HS-27A (cell line): ENCODE data around the gene HSH2D.
"Not testable (repeated sequence)": the region's sequence is repeated elsewhere in the genome, so short reads cannot be mapped to it uniquely, and the experiment has no call there.

Experiments
- DNase-seq: peaks from one replicate; pipeline ENCODE4 v3.0.0-alpha.2; 2012; ENCODE audit warnings: low read depth, missing footprints

HSH2D gene

GRCh38 chr19:16155128-16155527 lies 11.6 kb downstream of the HSH2D start:
- DNase-seq, result no peak

DNA sequence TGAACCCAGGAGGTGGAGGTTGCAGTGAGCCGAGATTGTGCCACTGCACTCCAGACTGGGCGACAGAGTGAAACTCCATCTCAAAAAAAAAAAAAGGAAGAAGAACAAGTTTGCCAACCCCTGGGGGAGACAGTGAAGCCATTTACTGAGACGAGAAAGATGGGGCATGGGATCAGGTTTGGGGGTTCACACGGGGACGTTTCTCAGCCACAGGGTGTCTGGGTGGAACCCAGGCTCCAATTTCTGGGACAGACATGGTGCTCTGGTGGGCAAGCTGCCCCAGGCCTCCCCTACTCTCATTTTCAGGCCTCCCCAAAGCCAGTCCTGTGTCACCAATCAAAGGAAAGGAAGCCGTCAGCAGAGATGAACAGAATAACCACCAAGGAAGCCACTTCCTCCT lies 13.4 kb downstream of the HSH2D start:
- no peak for DNase-seq

DNA sequence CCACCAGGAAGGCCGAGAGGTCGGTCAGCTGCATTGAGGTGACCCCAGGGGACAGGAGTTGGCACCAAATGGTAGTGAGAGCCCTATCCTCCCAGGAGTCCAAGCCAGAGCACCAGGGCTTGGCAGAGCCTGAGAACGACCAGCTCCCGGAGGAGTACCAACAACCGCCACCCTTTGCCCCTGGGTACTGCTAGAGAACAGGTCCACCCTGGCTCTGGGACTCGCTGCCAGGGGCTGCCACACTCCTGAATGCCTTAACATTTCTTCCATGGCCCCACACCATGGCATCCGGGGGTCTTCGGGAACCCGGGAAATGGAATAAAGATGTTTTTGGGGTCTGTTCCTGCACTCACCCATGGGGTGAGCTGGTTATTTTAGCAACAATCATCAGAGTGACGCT lies 14.1 kb downstream of the HSH2D start:
- no peak for DNase-seq

DNA sequence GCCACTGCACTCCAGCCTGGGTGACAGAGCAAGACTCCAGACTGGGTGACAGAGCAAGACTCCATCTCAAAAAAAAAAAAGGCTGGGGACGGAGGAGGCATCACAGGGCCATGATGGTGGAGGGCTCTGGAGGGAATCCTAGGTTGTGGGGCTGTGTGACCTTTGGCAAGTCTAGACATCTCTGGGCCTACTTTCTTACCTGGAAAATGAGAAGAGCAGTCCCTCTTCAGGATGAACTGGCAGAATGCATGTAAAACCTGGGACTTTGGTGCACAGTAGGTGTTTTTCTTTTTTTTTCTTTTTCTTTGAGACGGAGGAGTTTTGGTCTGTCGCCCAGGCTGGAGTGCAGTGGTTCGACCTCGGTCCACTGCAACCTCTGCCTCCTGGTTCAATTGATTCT lies 16.2 kb downstream of the HSH2D start:
- DNase-seq, result no peak

GRCh38 chr19:16160445-16160942 lies 17.0 kb downstream of the HSH2D start:
- no peak for DNase-seq

GRCh38 chr19:16160943-16161560 lies 17.6 kb downstream of the HSH2D start:
- DNase-seq, result peak; percentile 76

DNA sequence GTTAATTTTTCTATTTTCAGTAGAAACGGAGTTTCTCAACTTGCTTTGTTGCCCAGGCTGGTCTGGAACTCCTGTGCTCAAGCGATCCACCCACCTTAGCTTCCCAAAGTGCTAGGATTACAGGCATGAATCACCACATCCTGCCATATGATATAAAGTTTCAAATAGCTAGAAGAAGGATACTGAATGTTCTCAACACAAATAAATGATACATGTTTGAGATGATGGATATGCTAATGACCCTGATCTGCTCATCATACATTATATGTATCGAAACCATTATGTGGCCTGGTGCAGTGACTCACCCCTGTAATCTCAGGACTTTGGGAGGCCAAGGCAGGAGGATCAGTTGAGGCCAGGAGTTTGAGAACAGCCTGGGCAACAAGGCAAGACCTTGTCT lies 18.4 kb downstream of the HSH2D start:
- DNase-seq, result peak; percentile 67

- DNase-seq, result no peak
Observed at GRCh38 chr19:16164222-16164890, 20.9 kb downstream of the HSH2D start.

DNA sequence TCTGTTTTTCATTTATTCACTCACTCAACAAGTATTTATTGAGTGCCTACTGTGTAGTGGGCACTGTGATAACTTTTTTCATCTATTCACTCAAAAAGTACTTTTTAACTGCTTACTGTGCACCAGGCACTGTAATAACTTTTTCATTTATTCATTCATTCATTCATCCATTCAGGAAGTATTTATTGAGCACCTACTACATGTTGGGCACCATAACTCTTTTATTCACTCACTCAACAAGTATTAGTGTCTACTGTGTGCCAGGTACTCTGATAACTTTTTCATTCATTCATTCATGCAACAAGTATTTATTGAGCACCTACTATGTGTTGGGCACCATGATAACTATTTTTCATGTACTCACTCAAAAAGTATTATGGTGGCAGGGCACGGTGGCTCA lies 22.9 kb downstream of the HSH2D start:
- DNase-seq, result no peak

DNA sequence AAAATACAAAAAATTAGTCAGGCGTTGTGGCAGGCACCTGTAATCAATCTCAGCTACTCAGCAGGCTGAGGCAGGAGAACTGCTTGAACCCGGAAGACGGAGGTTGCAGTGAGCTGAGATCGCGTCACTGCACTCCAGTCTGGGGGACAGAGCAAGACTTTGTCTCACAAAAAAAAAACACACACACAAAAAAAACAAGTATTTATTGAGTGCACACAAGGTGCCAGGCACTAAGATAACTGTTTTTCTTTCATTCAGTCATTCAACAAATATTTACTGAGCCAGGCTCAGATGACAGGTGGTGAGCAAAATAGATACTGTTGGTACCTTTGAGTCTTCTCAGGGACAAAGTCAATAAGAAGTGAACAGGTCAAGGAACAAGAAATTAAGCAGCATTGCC lies 23.6 kb downstream of the HSH2D start:
- DNase-seq, result no peak

GRCh38 chr19:16168465-16169081 lies 25.1 kb downstream of the HSH2D start:
- DNase-seq, result no peak

- no peak for DNase-seq
Observed at GRCh38 chr19:16170134-16170533, 26.6 kb downstream of the HSH2D start.

GRCh38 chr19:16175954-16176353 lies 32.5 kb downstream of the HSH2D start:
- DNase-seq, result no peak

DNA sequence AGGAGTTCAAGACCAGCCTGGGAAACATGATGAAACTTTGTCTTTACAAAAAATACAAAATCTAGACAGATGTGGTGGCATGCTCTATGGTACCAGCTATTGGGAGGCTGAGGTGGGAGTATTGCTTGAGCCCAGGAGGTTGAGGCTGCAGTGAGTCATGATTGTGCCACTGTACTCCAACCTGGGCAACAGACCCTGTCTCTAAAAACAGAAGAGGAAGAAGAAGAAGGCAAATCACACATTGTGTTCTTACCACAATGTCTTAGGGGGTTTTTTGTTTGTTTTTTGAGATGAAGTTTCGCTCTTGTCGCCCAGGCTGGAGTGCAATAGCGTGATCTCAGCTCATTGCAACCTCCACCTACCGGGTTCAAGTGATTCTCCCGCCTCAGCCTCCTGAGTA lies 35.4 kb downstream of the HSH2D start:
- DNase-seq, result not testable (repeated sequence)

DNA sequence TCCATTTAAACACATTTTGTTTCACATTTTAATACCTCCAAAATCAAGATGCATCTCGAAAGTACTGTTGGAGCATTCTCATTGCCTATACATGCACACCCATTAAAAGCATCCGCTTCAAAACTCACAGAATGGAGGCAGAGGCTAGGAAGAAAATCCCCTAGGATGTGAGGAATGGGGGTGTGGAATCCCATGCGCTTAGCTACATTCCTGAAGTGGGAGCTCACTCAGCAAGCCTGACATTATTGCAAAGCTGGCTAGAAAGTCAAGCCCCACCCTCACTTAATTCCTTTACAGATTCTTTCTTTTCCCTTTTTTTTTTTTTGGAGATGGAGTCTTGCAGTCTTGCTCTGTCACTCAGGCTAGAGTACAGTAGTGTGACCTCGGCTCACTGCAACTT lies 37.1 kb downstream of the HSH2D start:
- DNase-seq, result peak; percentile 77

DNA sequence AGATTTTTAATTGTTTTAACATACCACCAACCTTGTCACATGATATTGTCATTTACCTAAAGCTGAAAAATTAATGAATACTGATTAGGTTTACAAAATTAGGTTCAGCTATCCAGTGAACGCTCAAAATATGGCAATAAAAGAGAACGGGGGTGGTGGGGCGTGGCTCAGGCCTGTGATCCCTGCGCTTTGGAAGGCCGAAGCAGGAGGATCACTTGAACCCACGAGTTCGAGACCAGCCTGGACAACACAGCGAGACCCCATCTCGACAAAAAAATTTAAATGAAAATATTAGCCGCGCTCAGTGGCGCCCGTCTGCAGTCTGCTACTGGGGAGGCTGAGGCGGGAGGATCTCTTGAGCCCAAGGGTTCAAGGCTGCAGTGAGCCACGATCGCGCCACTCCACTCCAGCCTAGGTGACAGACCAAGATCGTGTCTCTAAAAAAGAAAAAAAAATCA lies 41.2 kb downstream of the HSH2D start:
- no peak for DNase-seq

DNA sequence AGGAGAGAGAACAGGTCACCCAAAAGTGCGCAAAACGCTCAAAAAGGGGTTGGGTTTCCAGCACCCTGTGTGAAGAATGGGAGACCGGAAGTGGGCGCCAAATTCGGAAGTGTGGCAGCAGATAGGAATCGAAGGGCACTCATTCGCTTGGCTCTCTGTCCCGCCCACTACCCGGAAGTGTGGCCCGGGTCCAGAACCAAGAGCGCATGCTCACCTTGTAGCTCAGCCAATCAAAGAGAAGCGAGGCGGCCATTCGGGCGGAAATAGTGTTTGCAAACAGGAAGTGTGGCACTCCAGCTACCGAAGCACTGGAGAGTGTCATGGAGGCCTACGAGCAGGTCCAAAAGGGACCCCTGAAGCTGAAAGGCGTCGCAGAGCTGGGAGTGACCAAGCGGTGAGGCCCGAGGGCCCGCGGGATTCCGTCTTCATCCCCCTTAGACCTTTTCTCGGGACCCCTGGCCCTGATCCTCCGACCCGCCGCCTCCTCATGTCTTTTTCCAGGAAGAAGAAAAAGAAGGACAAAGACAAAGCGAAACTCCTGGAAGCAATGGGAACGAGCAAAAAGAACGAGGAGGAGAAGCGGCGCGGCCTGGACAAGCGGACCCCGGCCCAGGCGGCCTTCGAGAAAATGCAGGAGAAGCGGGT lies 41.8 kb downstream of the HSH2D start, which contains the start of gene FAM32A:
Gene FAM32A (plus strand): TSS at position 288 of the 645 bp plus-strand sequence. CDS start 33 bp downstream, at position 321.
- DNase-seq, result peak; percentile 96

DNA sequence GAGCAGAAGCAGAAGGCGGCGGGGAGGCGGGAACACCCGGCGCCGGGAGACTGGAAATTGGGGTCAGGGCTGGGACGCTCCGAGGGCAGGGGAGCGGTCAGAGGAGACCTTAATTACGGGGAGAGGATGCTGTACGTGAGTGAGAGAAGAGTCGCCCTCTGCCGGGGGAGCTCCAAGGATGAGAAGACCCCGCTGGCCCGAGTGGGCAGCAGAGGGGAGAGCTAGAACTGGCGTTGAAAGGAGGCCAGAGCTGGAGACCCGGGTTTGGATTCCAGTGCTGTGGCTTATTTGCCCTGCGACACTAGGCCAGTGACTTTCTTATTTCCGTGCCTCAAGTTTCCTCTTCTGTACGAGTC lies 42.3 kb downstream of the HSH2D start:
- DNase-seq, result no peak

DNA sequence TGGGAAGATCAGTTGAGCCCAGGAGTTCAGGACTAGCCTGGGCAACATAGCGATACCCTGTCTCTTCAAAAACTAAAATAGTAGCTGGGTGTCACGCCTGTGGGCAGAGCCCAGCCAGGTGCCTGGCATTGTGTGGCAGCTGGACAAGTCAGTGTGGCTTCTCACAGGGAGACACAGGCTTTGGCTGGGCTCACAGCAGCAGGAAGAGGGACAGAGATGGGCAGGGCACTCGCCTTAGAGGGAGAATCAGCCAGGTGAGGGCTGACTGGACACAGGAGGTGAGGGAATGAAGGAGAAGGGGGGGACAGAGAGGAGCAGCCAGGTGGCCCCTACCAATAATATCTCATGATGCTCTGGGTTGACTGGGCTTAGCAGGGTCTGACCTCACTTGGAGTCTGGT lies 45.0 kb downstream of the HSH2D start:
- no peak for DNase-seq

DNA sequence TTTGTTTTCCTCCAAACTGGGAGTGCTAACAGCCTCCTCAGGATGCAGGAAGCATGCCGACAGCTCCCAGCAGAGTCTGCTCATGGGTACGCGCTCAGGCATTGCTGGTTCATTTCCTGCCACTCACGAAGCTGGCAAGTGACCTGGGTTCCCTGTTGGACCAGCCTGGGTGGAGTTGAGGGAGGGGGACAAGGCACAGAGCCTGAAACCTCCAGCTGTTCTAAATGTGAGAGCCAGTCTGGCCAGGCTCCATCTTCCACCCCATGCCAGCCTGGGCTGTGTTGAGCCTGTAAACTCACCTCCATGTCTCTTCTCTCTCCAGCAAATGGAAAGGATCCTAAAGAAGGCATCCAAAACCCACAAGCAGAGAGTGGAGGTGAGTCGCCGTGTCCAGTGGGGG lies 46.7 kb downstream of the HSH2D start:
- no peak for DNase-seq

GRCh38 chr19:16190736-16191135 lies 47.3 kb downstream of the HSH2D start:
- no peak for DNase-seq

GRCh38 chr19:16191216-16191908 lies 47.9 kb downstream of the HSH2D start:
- DNase-seq, result no peak
